ENCODE data around the gene HEXIM1. TPM values are rescaled to one million over a fixed set of nuclear protein-coding genes. Genes with fewer than 3 reads are reported as not detected.

The HEXIM1 gene
- total RNA-seq, 1 donor from 2014 or later = 22.6 TPM

DNA sequence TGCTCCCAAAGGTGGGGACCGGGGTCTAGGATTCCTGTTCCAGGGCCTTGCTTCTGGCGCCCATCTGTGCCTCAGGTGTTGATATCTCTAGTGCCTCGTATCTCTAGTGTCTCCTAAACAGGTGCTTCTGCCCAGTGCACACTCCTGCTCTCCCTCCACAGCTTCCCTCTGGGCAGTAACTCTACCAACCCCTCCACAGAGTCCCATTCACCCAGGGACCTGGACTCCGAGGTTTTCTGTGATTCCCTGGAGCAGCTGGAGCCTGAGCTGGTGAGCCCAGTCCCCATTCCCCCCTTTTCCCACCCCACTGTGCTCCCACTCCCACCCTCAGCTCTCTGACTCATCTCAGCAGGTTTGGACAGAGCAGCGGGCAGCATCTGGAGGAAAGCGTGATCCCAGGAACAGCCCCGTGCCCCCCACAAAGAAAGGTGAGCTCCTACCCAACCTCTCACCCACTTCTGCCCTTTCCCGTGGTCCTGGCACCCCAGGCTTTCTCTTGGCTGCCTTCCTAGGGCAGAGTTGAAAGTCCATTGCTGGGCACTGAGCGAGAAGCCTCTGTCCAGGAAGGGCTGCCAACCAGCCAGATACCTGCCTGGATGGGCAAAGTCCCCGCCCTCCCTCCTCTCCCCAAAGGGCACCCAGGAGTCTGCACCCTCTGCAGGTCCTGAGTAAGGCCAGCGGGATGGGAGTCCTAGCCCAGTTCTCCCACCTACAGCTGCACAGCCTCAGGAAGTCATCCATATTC lies 10.5 kb upstream of the HEXIM1 start:
- TF ChIP-seq, protein P1, sequence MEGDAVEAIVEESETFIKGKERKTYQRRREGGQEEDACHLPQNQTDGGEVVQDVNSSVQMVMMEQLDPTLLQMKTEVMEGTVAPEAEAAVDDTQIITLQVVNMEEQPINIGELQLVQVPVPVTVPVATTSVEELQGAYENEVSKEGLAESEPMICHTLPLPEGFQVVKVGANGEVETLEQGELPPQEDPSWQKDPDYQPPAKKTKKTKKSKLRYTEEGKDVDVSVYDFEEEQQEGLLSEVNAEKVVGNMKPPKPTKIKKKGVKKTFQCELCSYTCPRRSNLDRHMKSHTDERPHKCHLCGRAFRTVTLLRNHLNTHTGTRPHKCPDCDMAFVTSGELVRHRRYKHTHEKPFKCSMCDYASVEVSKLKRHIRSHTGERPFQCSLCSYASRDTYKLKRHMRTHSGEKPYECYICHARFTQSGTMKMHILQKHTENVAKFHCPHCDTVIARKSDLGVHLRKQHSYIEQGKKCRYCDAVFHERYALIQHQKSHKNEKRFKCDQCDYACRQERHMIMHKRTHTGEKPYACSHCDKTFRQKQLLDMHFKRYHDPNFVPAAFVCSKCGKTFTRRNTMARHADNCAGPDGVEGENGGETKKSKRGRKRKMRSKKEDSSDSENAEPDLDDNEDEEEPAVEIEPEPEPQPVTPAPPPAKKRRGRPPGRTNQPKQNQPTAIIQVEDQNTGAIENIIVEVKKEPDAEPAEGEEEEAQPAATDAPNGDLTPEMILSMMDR (IDR thresholded peaks at IDR 0.05; ENCODE audit: unreplicated experiment) = no peak
- Mint-ChIP-seq H3K9me3 (ENCODE audit: unreplicated experiment) (no peaks in the 10 kb centered on the region), H3K4me3 (ENCODE audit: unreplicated experiment) (peak overlapping the region; percentile 18), H3K4me1 (ENCODE audit: unreplicated experiment) (no peaks in the 10 kb centered on the region), H3K36me3 (ENCODE audit: low read depth, unreplicated experiment) (peaks cover 3% of the 10 kb centered on the region), H3K27ac (ENCODE audit: unreplicated experiment) (peak overlapping the region; percentile 36), H3K27me3 (ENCODE audit: unreplicated experiment) (peaks cover 11% of the 10 kb centered on the region)
- DNase-seq (ENCODE audit: low spot score) = no peak

DNA sequence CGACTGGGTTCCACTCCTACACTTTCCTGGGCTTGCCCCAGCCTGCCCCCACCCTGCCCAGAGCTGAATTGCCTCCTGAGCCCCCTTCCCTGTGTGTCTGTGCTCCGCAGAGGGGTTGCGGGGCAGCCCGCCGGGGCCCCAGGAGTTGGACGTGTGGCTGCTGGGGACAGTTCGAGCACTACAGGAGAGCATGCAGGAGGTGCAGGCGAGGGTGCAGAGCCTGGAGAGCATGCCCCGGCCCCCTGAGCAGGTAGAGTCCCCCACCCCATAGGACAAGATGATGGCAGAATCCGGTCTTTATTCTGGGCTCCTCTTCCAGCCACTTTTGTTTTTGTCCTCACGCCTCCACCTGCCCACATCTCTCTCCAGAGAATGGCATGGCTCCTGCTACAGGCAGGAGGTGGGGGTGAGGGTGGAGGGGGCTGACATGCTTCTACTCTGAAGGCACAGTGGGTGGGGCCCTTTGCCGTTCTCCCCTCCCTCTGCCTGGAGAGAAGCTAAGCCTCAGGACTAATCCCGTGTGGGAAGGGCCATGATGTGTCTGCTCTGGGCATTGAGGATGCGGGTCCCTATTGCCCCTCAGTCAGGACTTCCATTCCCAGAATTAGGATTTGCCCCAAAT lies 9.3 kb upstream of the HEXIM1 start:
- Mint-ChIP-seq H3K27ac (ENCODE audit: unreplicated experiment) (no peak overlapping the region), H3K4me3 (ENCODE audit: unreplicated experiment) (no peak overlapping the region), H3K9me3 (ENCODE audit: unreplicated experiment) (no peaks in the 10 kb centered on the region), H3K4me1 (ENCODE audit: unreplicated experiment) (no peaks in the 10 kb centered on the region), H3K36me3 (ENCODE audit: low read depth, unreplicated experiment) (peaks cover 3% of the 10 kb centered on the region), H3K27me3 (ENCODE audit: unreplicated experiment) (peaks cover 9% of the 10 kb centered on the region)
- no peak for DNase-seq (ENCODE audit: low spot score)
- TF ChIP-seq, protein P1 (IDR thresholded peaks at IDR 0.05; ENCODE audit: unreplicated experiment) = no peak

GRCh38 chr17:45139533-45139920 lies 8.7 kb upstream of the HEXIM1 start:
- no peak for DNase-seq (ENCODE audit: low spot score)
- H3K36me3 Mint-ChIP-seq (ENCODE audit: low read depth, unreplicated experiment) = peaks cover 3% of the 10 kb centered on the region
- H3K4me1 Mint-ChIP-seq (ENCODE audit: unreplicated experiment) = no peaks in the 10 kb centered on the region
- TF ChIP-seq, protein P1 (IDR thresholded peaks at IDR 0.05; ENCODE audit: unreplicated experiment) = no peak
- no peak overlapping the region for H3K27ac Mint-ChIP-seq (ENCODE audit: unreplicated experiment)
- no peaks in the 10 kb centered on the region for H3K9me3 Mint-ChIP-seq (ENCODE audit: unreplicated experiment)
- no peak overlapping the region for H3K4me3 Mint-ChIP-seq (ENCODE audit: unreplicated experiment)
- H3K27me3 Mint-ChIP-seq (ENCODE audit: unreplicated experiment) = peaks cover 9% of the 10 kb centered on the region

- TF ChIP-seq, protein P1 (IDR thresholded peaks at IDR 0.05; ENCODE audit: unreplicated experiment) = no peak
- peaks cover 15% of the 10 kb centered on the region for H3K27me3 Mint-ChIP-seq (ENCODE audit: unreplicated experiment)
- peaks cover 5% of the 10 kb centered on the region for H3K36me3 Mint-ChIP-seq (ENCODE audit: low read depth, unreplicated experiment)
- H3K9me3 Mint-ChIP-seq (ENCODE audit: unreplicated experiment) = no peaks in the 10 kb centered on the region
- DNase-seq (ENCODE audit: low spot score) = no peak
- peaks cover 12% of the 10 kb centered on the region for H3K4me1 Mint-ChIP-seq (ENCODE audit: unreplicated experiment)
- H3K27ac Mint-ChIP-seq (ENCODE audit: unreplicated experiment) = no peak overlapping the region
- H3K4me3 Mint-ChIP-seq (ENCODE audit: unreplicated experiment) = peak overlapping the region; percentile 31
These were observed 5.1 kb upstream of the HEXIM1 start for GRCh38 chr17:45143094-45143670.

GRCh38 chr17:45143767-45144198 lies 4.5 kb upstream of the HEXIM1 start:
- Mint-ChIP-seq H3K9me3 (ENCODE audit: unreplicated experiment) (no peaks in the 10 kb centered on the region), H3K4me1 (ENCODE audit: unreplicated experiment) (peaks cover 12% of the 10 kb centered on the region), H3K27ac (ENCODE audit: unreplicated experiment) (no peak overlapping the region), H3K36me3 (ENCODE audit: low read depth, unreplicated experiment) (peaks cover 3% of the 10 kb centered on the region), H3K4me3 (ENCODE audit: unreplicated experiment) (peak overlapping the region; percentile 67), H3K27me3 (ENCODE audit: unreplicated experiment) (peaks cover 20% of the 10 kb centered on the region)
- peak; percentile 47 for DNase-seq (ENCODE audit: low spot score)
- TF ChIP-seq, protein P1 (IDR thresholded peaks at IDR 0.05; ENCODE audit: unreplicated experiment) = no peak

All from endothelial cell (in vitro differentiated cells).